ENCODE data around the gene LSP1.

The LSP1 gene

DNA sequence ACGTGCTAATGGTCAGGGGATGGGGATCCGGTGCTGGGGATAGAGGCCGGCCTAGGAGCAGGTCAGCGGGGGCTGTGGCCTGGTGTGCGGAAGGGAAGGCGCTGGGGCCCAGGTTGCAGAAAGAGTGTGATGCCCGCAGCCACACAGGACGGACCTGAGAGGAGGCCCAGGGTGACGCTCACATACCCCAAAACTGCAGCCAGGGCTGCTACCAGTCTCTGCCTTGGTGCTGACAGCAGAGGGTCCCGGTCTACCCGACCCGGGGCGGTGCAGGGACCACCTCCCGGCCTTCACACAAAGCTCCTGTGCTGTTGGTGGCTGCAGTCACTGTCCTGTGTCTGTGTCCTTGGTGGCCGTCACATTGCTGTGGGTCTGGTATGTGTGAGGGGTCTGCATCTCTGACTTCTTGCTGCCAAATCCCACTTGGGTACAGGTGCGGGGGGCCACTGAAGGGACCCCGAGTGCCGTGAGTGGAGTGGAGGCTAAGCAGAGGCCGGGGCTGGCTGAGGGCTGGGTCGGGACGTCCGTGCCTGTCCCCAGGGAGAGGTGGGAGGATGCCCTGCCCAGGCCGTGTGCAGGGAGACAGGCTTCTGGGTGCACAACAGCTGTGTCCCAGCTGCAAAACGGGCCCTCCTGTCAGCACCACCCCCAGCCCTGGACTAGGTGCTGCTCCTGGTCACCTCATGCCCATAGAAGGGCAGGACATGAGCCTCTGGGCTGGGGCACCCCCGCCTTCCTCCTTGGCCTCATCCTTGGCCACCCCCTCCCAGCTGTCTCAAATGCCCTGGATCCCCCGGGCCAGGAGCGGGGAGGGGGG is 1.5 kb downstream of the LSP1 start:
- DNase-seq (ENCODE audit: low spot score), result peak; percentile 78
- in situ Hi-C loops (cut with MboI; ENCODE audit: low sequenced_read_pairs, unreplicated experiment), result no loop called here

DNA sequence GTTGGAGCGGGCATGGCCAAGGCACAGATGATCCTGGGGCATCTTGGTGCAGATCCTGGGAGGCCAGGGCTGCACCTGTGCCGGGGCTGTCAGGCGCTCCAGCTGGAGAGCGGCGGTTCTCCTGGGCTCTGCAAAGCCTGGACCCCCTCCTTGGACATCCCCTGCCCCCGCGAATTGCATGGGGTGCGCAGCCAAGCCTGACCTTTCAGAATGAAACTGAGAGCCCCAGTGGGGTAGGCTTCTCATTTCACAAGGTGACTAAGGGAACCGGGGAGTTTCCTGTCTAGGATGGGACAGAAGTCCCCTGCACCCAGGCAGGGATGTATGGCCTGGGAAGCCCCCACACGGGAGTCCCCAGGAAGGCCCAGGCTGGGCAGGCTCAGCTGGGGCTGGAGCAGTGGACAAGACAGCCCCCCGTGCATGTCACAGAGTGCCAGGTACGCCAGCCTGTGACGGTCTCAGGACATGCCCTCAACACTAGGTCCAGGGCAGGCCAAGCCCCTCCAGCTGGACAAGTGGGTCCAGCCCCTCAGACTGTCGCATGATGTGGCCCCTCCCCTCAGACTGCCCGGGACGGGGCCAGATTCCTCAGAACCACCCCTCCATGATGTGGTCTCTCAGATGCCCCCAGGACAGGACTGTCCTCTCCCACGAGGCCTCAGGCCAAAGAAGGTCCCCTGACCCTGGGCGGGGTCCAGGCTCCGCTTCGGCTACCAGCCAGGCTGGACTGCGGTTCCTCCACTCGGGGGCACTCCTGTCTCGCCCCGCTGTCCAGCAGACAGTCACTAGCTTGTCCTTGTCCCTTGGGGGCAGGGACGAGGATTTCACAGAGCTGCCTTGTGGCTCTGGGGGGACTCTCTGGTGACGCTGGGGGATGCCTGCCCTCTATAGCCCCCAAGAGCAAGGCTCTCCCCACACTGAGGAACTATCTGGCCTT is 2.3 kb downstream of the LSP1 start:
- in situ Hi-C loops (cut with MboI; ENCODE audit: low sequenced_read_pairs, unreplicated experiment), result no loop called here
- peak; percentile 92 for DNase-seq (ENCODE audit: low spot score)
- TF ChIP-seq, protein P1, sequence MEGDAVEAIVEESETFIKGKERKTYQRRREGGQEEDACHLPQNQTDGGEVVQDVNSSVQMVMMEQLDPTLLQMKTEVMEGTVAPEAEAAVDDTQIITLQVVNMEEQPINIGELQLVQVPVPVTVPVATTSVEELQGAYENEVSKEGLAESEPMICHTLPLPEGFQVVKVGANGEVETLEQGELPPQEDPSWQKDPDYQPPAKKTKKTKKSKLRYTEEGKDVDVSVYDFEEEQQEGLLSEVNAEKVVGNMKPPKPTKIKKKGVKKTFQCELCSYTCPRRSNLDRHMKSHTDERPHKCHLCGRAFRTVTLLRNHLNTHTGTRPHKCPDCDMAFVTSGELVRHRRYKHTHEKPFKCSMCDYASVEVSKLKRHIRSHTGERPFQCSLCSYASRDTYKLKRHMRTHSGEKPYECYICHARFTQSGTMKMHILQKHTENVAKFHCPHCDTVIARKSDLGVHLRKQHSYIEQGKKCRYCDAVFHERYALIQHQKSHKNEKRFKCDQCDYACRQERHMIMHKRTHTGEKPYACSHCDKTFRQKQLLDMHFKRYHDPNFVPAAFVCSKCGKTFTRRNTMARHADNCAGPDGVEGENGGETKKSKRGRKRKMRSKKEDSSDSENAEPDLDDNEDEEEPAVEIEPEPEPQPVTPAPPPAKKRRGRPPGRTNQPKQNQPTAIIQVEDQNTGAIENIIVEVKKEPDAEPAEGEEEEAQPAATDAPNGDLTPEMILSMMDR (IDR thresholded peaks at IDR 0.05; ENCODE audit: borderline replicate concordance, control extremely low read depth, extremely low read depth, insufficient read depth, missing control alignments), result no peak

More for the DNA sequence above, 1.5 kb downstream of the LSP1 start:
- TF ChIP-seq, protein P1 (IDR thresholded peaks at IDR 0.05; ENCODE audit: borderline replicate concordance, control extremely low read depth, extremely low read depth, insufficient read depth, missing control alignments), result no peak

DNA sequence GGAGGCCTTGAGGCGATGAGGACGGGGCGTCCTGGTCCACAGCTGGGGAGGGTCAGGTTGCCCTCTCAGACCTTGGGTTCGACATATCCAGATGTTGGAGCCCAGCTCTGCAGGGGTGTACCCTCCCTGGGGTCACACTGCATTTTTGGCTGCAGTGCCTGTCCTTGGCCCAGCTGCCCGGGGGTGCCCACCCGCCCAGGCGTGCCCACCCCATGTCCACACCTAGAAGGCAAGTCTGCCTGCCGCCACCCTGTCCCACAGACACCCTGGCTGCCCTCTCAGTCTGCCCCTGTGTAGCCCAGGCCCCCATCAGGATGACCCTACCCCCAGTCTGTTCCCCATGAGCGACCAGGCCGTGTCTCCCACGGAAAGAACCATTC is 3.0 kb downstream of the LSP1 start:
- no peak for DNase-seq (ENCODE audit: low spot score)
- TF ChIP-seq, protein P1 (IDR thresholded peaks at IDR 0.05; ENCODE audit: borderline replicate concordance, control extremely low read depth, extremely low read depth, insufficient read depth, missing control alignments), result no peak
- in situ Hi-C loops (cut with MboI; ENCODE audit: low sequenced_read_pairs, unreplicated experiment), result no loop called here

DNA sequence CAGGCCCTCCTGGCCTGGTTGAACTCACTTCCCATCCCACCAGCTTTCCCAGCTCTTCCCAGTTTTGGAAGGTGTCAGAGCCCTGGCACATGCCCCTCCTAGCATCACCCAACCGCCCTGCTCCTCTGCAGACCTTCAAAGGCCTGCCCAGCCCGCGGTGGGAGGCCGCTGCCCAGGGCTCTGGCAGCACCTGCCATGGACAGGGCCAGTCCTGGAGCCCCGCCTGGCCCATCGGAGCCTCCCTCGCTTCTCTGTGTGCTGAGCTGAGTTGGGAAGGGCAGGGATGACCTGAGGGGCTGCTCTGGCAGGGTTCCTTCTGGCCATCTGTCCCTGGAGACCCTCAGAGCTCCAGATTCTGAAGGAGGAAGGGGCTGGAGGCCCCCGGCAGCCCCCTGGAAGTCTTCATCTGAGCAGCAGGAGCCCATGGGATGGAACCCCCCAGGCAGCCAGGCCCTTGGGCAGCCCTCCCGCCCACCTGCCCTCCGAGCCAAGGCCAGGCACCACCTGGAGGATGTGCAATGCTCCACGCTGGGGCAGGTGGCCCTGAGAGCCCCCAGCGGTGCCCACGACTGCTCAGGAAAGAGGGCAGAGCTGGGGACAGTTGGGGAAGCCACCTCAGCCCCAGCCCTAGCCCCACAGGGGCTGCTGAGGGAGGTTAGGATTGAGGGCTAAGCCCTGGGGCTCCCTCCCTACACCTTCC is 3.6 kb downstream of the LSP1 start:
- TF ChIP-seq, protein P1 (IDR thresholded peaks at IDR 0.05; ENCODE audit: borderline replicate concordance, control extremely low read depth, extremely low read depth, insufficient read depth, missing control alignments), result no peak
- in situ Hi-C loops (cut with MboI; ENCODE audit: low sequenced_read_pairs, unreplicated experiment), result no loop called here

DNA sequence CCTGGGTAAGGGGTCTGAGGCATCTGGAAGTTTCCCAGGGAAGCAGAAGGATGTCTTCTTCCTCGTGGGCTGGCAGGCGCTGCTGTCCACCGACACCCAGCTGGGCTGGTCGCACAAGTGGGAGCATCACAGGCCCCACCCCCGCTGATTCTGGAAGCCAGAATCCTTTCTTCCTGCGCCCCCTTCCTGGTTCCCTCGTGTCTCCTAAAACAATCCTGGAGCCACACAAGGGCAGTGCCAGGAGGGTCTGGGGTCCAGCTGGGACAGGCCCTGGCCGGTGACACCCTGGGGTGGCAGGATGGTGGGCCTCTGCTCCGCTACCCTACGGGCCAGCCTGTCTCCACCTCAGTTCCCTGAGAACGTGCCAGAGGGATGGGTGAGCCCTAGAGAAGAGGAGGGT is 4.2 kb downstream of the LSP1 start:
- TF ChIP-seq, protein P1 (IDR thresholded peaks at IDR 0.05; ENCODE audit: borderline replicate concordance, control extremely low read depth, extremely low read depth, insufficient read depth, missing control alignments), result no peak
- in situ Hi-C loops (cut with MboI; ENCODE audit: low sequenced_read_pairs, unreplicated experiment), result no loop called here
- DNase-seq (ENCODE audit: low spot score), result no peak

More for the DNA sequence above, 3.6 kb downstream of the LSP1 start:
- DNase-seq (ENCODE audit: low spot score), result no peak

DNA sequence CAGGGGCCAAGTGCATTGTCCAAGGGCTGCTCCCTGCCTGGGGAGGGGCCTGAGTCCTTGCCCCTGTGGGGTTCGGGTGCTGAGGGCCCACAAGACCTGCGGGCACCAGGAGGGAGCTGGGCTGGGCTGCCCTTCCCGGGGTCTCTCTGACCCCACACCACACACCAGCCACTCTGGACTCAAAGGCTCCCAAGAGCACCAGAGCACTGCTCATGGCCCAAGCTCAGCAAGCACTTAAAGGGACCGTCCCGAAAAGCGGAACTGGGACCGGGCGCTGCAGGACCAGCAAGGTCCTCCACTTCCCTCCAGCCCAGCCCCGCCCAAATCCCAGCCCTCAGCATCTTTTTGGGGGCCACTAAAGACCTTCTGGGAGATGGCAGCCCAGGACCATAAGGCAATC is 5.3 kb downstream of the LSP1 start:
- TF ChIP-seq, protein P1 (IDR thresholded peaks at IDR 0.05; ENCODE audit: borderline replicate concordance, control extremely low read depth, extremely low read depth, insufficient read depth, missing control alignments), result no peak
- no peak for DNase-seq (ENCODE audit: low spot score)
- in situ Hi-C loops (cut with MboI; ENCODE audit: low sequenced_read_pairs, unreplicated experiment), result no loop called here

Data from GM13976 (cell line).